Measurements from ENCODE around the gene MEX3C. TPM values are rescaled to one million over a fixed set of nuclear protein-coding genes. Genes with fewer than 3 reads are reported as not detected.

MEX3C gene
- total RNA-seq, 1 experiment from 2014 or later: 36.1 TPM

Other genes with a start within 250 kb of the MEX3C start
- gene ELAC1, start 229.6 kb downstream of the MEX3C start, total RNA-seq (2014; rRNA removed): 4.9 and 6.7 TPM in 2 replicates
- 87.8 and 97.5 TPM in 2 replicates for gene SMAD4, start 167.5 kb downstream of the MEX3C start, total RNA-seq (2014; rRNA removed)